Loucy (cell line): Measurements from ENCODE around the gene EPHA6.

ENCODE experiments used
- CTCF ChIP-seq: fragments of 200-600 bp; sonication (generic); conservative IDR thresholded peaks from 2 replicates; pipeline ENCODE4 v1.5.1; 2014; ENCODE audit warnings: mild to moderate bottlenecking, antibody characterized with exemption, low read length
- EZH2phosphoT487 ChIP-seq: fragments of 200-600 bp; IDR thresholded peaks from 2 replicates; pipeline ENCODE4 v1.6.1; 2018; ENCODE audit warnings: antibody characterized with exemption, mild to moderate bottlenecking, moderate library complexity, borderline replicate concordance

- TF ChIP-seq CTCF (no peak), EZH2phosphoT487 (no peak)
Observed at GRCh38 chr3:97293596-97294131, 479.3 kb downstream of the EPHA6 start.
